SW480 (cell line): ENCODE data around the gene DEAF1.

Source experiments
- DNase-seq: peaks from one replicate; pipeline ENCODE4 v3.0.0-alpha.2; 2016; ENCODE audit warnings: low spot score

The DEAF1 gene

DNA sequence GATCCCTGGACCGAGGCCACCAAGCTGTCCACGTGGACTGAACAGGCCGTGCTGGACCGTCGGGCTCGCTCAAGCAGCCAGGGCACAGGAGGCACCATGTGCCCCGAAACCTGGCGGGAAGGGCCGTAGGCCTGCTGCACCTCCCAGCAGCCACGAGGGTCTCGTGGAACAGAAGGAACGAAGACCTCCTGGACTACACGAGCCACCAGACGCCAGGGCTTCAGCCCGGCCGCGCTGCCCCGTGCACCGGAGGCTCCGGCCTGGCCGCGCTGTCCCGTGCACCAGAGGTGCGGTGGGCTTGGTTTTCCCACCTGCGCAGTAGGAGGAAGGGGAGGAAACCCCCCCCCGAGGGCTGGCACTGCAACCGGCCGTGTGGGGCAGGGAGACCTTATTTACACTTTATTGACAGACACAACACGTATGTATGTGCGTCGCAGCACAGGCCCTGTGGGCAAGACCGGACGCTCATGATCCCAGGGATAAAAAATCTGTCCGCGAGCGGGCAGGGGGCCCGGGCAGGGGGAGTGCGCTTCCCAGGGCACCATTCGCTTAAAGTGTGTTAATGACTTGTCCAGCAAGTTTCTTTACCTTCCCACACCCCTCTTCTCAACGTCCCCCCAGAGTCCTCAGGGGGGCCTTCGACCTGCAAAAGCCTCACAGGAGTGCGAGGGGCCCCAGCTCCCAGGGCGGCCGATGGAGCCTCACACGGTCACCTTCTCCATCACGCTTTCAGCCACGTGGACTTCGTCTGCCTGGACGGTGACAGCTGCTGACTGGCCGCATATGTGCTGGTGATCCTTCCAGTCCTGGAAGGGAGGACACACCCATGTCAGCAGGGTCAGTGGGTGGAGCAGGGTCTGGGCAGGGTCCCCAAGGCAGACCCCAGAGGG lies 50.9 kb downstream of the DEAF1 start:
- no peak for DNase-seq

GRCh38 chr11:643366-643765 lies 51.7 kb downstream of the DEAF1 start:
- DNase-seq: no peak

GRCh38 chr11:641806-642370 lies 53.1 kb downstream of the DEAF1 start:
- DNase-seq: no peak

GRCh38 chr11:640021-640706 lies 54.9 kb downstream of the DEAF1 start:
- DNase-seq: no peak

GRCh38 chr11:639332-639955 lies 55.6 kb downstream of the DEAF1 start:
- DNase-seq: no peak

DNA sequence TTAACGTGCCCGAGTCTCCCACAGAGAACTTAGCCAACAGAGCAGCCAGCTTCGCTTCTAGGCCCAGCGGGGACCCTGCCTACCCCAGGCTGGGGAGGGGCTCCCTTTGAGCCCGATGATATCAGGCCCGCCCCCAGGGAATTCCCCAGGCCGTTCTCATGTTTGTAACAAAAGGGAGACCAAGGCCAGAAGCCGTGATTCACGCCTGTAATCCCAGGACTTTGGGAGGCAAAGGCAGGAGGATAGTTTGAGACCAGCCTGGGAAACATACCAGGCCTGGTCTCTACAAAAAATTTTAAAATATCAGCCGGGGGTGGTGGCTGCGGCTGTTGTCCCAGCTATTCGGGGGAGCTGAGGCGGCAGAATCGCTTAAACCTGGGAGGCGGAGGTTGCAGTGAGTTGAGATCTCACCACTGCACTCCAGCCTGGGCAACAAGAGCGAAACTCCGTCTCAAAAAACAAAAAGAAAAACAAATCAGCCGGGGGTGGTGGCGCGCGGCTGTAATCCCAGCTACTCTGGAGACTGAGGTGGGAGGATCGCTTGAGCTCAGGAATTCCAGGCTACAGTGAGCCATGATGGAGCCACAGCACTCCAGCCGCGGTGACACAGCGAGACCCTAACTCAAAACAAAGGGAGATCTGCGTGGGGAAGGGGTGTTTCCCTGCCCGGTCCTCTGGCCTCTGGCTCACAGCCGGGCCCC lies 56.2 kb downstream of the DEAF1 start:
- DNase-seq: no peak

DNA sequence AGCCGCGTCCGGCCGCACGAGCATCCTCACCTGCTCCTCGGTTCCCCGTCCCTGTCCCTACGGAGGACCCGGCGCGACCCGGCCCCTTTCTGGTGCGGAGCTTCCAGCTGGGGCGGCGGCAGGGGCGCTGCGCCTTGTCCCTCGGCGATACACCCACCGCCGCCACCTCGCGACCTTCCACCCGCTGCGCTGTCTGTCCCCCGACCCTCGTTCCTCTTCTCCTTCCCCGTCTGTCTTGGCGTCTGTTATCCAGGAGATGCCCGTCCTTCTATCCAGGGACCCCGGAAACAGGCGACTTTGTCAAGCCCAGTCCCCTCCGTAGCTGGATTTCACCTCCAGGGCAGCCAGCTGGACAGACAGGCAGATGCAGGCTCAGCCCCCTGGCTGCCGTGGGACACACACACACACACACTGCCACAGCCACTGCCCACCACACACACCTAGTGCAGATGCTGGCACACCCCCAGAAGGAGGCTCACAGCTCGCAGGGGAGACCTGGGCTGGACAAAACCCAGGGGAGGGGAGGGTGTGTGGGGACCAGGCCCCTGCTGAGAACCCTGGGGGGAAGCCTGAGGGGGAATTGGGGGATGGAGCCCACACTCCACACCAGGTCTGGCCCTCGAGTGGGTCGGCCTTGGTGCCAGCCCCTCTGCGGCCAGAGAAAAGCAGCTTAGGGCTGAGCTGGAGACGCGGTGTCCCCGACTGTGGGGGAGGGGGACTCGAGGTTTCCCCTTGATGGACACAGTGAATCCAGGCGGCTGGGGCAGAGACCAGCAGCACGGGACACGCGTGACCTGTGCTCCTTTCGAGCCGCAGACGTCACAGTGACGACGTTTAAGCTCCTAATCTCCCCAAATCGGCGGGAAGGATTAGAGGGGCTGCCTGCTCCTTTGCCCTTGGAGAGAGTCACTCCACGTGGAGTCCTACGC lies 57.2 kb downstream of the DEAF1 start:
- no peak for DNase-seq

GRCh38 chr11:637333-637592 lies 57.8 kb downstream of the DEAF1 start:
- no peak for DNase-seq

GRCh38 chr11:636511-637332 lies 58.3 kb downstream of the DEAF1 start, which contains the start of gene DRD4:
DRD4 (plus strand) TSS chr11:637269; CDS start chr11:637305, 36 bp downstream.
- no peak for DNase-seq

DNA sequence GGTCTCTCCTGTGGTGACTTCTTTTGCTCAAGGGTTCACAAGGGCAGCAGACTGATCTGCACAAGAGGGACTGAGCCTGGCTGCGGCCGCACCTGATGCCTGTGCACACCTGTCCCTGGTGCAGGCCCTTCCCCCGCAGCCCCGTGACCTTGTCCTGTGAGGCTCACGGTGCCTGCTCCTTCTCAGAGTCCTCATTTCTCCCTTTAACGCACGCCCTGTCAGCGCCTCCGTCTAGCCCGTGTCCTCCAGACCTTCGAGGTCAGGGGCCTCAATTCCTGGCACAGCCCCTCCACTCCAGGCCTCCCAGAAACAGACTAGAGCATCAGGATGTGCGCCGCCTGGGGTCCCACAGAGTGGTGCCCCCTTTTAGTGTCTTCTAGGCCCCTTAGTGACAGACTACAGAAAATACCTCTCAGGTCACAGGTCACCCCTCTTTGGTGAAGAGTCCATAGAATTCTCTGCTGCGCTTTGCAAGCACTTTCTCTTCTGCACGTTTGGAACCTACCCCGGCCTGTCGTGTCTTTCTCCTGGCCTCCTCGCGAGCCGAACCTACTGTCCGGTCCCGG lies 59.0 kb downstream of the DEAF1 start:
- no peak for DNase-seq

GRCh38 chr11:630871-631270 lies 64.2 kb downstream of the DEAF1 start:
- DNase-seq: no peak

DNA sequence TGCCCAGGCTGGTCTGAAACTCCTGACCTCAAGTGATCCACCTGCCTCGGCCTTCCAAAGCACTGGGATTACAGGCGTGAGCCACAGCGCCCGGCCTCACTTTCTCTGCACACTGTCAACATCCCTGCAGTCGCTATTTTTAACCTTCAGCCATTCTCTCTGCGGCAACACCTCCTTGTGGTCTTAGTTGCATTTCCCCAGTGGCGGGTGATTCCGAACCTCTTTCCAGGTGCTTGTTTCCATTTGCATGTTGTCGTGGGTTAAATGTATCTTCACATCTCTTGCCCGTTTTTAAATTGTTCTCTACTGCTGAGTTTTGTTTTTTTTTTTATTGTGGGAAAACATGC lies 65.8 kb downstream of the DEAF1 start:
- DNase-seq: peak; percentile 72

GRCh38 chr11:628056-628455 lies 67.0 kb downstream of the DEAF1 start:
- DNase-seq: no peak

- no peak for DNase-seq
Observed at GRCh38 chr11:627308-627576, 67.8 kb downstream of the DEAF1 start.

DNA sequence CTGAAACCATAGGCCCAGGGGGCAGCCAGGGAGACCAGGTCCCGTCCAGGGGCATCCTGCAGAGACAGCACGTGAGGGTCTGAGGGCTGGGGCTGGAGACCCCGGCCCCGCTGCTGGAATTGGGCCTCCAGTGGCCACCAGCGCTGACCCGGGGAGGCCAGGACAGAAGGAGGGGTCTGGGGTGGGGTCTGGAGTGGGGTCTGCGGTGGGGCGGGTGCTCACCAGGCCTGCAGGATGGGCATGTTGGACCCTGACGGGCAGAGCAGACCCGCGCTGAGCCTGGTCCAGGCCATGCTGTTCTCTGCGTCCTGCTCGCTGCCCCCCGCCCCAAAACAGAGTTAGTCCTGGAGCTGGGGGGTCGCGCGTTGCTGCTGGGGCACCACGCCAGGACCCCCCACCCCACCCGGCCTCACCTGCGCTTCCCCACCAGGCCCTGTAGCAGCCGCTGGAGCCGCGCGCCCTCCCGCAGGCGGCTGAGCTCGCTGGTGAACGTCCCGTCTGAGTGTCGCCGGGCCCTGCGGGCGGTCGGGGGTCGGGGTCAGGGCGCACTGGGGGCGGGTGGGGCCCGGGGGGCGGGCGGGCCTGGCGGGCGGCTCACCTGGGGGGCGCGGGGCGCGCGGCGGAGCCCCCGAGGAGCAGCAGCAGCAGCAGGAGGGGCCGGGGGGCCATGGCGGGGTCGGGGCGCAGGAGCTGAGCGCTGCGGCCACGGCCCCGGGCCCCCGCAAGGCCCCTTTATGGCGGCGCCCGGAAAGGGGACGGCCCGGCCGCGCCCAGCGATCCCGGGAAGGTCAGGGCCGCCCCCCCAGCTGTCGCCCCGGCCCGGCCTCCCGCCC lies 68.3 kb downstream of the DEAF1 start, which contains the start of gene SCT:
SCT (minus strand) TSS at position 707 of the 833 bp plus-strand sequence; CDS start at position 669, 38 bp downstream.
- no peak for DNase-seq

DNA sequence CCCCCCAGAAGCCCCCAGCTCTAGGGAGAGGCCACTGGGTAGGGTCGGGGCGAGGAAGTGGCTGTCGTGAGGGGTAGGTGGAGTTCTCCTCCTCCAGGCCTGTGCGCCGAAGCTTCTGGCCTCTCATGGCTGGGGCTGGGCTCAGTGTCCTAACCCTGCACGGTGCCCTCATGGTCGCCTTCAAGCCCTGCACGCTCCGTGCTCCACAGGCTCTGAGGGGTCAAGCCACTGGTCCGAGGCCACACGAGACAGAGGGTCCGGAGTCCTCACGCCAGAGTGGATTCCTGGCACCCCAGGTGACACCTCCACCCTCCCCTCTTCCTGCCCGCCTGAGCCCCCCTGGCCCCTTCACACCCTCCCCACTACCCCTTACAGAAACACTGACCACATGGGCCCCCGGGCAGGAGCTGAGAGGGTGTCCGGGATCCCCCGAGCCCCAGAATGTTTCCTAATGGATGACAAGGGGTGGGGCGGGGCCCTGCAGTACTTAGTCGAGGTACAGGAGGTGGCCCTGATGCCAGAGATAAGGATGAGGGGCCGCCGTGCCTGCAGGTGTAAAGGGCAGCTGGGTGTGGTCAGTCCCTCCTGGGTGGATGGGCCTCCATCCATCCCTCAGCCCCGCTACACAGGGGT lies 69.3 kb downstream of the DEAF1 start:
- DNase-seq: no peak

GRCh38 chr11:624705-625635 lies 70.1 kb downstream of the DEAF1 start, which contains the start of gene CDHR5:
CDHR5 (minus strand) TSS chr11:624955; CDS start chr11:624902, 53 bp downstream.
- DNase-seq: no peak
